Testis (tissue), 2 donors: Measurements from ENCODE around the gene EPHB1.

Source experiments
- CTCF ChIP-seq, 3 experiments: fragments of 450-650 bp in 2 of 3; fragments of 200-600 bp in 1 of 3; sonication (generic) in 1 of 3; IDR thresholded peaks; one replicate each; pipeline ENCODE4 v1.5.1; 2016 to 2019; ENCODE audit warnings: antibody characterized with exemption in 3 of 3, mild to moderate bottlenecking in 2 of 3, moderate library complexity in 1 of 3
- POLR2A ChIP-seq: fragments of 450-650 bp; IDR thresholded peaks from one replicate; pipeline ENCODE4 v1.6.1; 2017; ENCODE audit warnings: antibody characterized with exemption, mild to moderate bottlenecking, moderate library complexity

GRCh38 chr3:135137296-135137695 lies 342.2 kb downstream of the EPHB1 start:
- TF ChIP-seq POLR2A (no peak), CTCF (IDR thresholded peaks at IDR 0.05) (no peak)
